ENCODE data around the gene VEZT.

- TF ChIP-seq CTCF (IDR thresholded peaks at IDR 0.05) = no peak
- TF ChIP-seq FOXJ3 (CRISPR knock-in tag; IDR thresholded peaks at IDR 0.05) = no peak
Measured at GRCh38 chr12:95227818-95228356, 10.3 kb downstream of the VEZT start.
